ENCODE measurements around the gene TPM4. TPM values are rescaled to one million over a fixed set of nuclear protein-coding genes. Genes with fewer than 3 reads are reported as not detected.

Gene TPM4
- total and polyA plus RNA-seq, 8 donors, result 167 to 609 (median 351) TPM

- peaks cover 0 to under 1% (median 0%) of the 10 kb centered on the region in 4 donors for H3K36me3 ChIP-seq
- H3K4me1 ChIP-seq, result peaks cover 0 to 21% (median 15%) of the 10 kb centered on the region in 4 donors
- intact Hi-C loops (cut with DNase I; ENCODE audit: low total_unique reads), result no loop called here
- H3K27me3 ChIP-seq, result peaks cover 0 to 10% (median 0%) of the 10 kb centered on the region in 3 donors
- H3K9me3 ChIP-seq, result no peaks in the 10 kb centered on the region
- 57 to 76% (median 73%) methylated on average over 11 to 13 of the region's 13 CpGs for WGBS, 5 donors
- TF ChIP-seq POLR2A (IDR thresholded peaks at IDR 0.05) (no peak), CTCF (IDR thresholded peaks at IDR 0.05) (no peak), POLR2AphosphoS5 (IDR thresholded peaks at IDR 0.05) (no peak), EP300 (IDR thresholded peaks at IDR 0.05) (no peak)
- no peak overlapping the region for H3K4me3 ChIP-seq
- no peak overlapping the region for H3K27ac ChIP-seq
- DNase-seq, result no peak
Measured at GRCh38 chr19:16139752-16140151, 63.5 kb downstream of the TPM4 start.

GRCh38 chr19:16141043-16141442 is 64.7 kb downstream of the TPM4 start:
- 25 to 41% (median 36%) methylated on average over 2 to 4 of the region's 4 CpGs for WGBS, 5 donors
- intact Hi-C loops (cut with DNase I; ENCODE audit: low total_unique reads), result no loop called here
- peaks cover 0 to 10% (median 0%) of the 10 kb centered on the region in 3 donors for H3K27me3 ChIP-seq
- peak overlapping the region in 1 of 5 donors; percentile 86 for H3K27ac ChIP-seq
- H3K4me3 ChIP-seq, result no peak overlapping the region
- H3K4me1 ChIP-seq, result peaks cover 0 to 32% (median 23%) of the 10 kb centered on the region in 4 donors
- no peaks in the 10 kb centered on the region for H3K9me3 ChIP-seq
- no peak for TF ChIP-seq POLR2AphosphoS5 (IDR thresholded peaks at IDR 0.05)
- no peak for TF ChIP-seq POLR2A (IDR thresholded peaks at IDR 0.05)
- TF ChIP-seq CTCF (IDR thresholded peaks at IDR 0.05), result no peak
- no peak for TF ChIP-seq EP300 (IDR thresholded peaks at IDR 0.05)
- DNase-seq, result peak in 1 of 2 donors; percentile 32
- no peaks in the 10 kb centered on the region for H3K36me3 ChIP-seq

- H3K36me3 ChIP-seq, result no peaks in the 10 kb centered on the region
- WGBS, 5 donors, result 77 to 85% (median 80%) methylated on average over 9 of the region's 9 CpGs
- peaks cover 0 to 31% (median 20%) of the 10 kb centered on the region in 4 donors for H3K4me1 ChIP-seq
- intact Hi-C loops (cut with DNase I; ENCODE audit: low total_unique reads), result no loop called here
- H3K27me3 ChIP-seq, result peaks cover 0 to 10% (median 0%) of the 10 kb centered on the region in 3 donors
- no peak for TF ChIP-seq POLR2A (IDR thresholded peaks at IDR 0.05)
- no peak for DNase-seq
- H3K27ac ChIP-seq, result peak overlapping the region in 2 of 5 donors; percentile 86 to 90
- no peaks in the 10 kb centered on the region for H3K9me3 ChIP-seq
- H3K4me3 ChIP-seq, result no peak overlapping the region
Measured at GRCh38 chr19:16142032-16142580, 65.8 kb downstream of the TPM4 start.

- WGBS, 5 donors, result 13 to 27% (median 20%) methylated on average over 12 to 13 of the region's 13 CpGs
- H3K27ac ChIP-seq, result peak within 1 kb of the TSS; percentile 65 to 90 (median 86)
Measured at GRCh38 chr19:16143399-16144215, 67.3 kb downstream of the TPM4 start, which contains the start of gene HSH2D. Gene HSH2D (plus strand): TSS chr19:16143685. CDS start chr19:16148751, 5,066 bp downstream.

More at GRCh38 chr19:16143399-16144215, 67.3 kb downstream of the TPM4 start, which contains the start of gene HSH2D:
- intact Hi-C loops (cut with DNase I; ENCODE audit: low total_unique reads), result no loop called here
- peaks cover 0 to 10% (median 0%) of the 10 kb centered on the region in 3 donors for H3K27me3 ChIP-seq
- H3K36me3 ChIP-seq, result peaks cover 0 to 4% (median 1%) of the 10 kb centered on the region in 4 donors
- peak within 1 kb of the TSS; percentile 37 to 50 (median 42) for H3K4me3 ChIP-seq
- H3K4me1 ChIP-seq, result peaks cover 0 to 33% (median 20%) of the 10 kb centered on the region in 4 donors
- TF ChIP-seq POLR2AphosphoS5 (IDR thresholded peaks at IDR 0.05), result peak; percentile 16 to 90 (median 86)
- TF ChIP-seq CTCF (IDR thresholded peaks at IDR 0.05), result no peak
- DNase-seq, result peak; percentile 94 to 95
- H3K9me3 ChIP-seq, result no peaks in the 10 kb centered on the region
